ENCODE data around the gene RBM42. TPM values are rescaled to one million over a fixed set of nuclear protein-coding genes. Genes with fewer than 3 reads are reported as not detected.
A peak's percentile ranks its signal among the peaks of the same experiment; 100 is the strongest.

RBM42 gene
- 10 to 100 TPM; 77.4 to 88.3 (median 80.0) TPM for total RNA-seq

- H3K27me3 ChIP-seq = no peaks in the 10 kb centered on the region
- peak; percentile 91 to 97 for DNase-seq (ENCODE audit: low spot score in 2 of 2)
- WGBS, 2 donors = 1% methylated on average over 49 to 56 of the region's 56 CpGs
- TF ChIP-seq EP300 (IDR thresholded peaks at IDR 0.05) (peak; percentile 87 to 96), CTCF (IDR thresholded peaks at IDR 0.05) (peak in 2 of 5 experiments; percentile 59 to 76), POLR2A (IDR thresholded peaks at IDR 0.05) (peak; percentile 31 to 73)
- H3K9me3 ChIP-seq = no peaks in the 10 kb centered on the region
- H3K27ac ChIP-seq = peak within 1 kb of the TSS; percentile 76 to 98 (median 93)
- H3K4me1 ChIP-seq = peaks cover 0 to 33% (median 10%) of the 10 kb centered on the region in 4 donors
- peaks cover 0 to 36% (median 25%) of the 10 kb centered on the region in 3 donors for H3K36me3 ChIP-seq
- peak within 1 kb of the TSS; percentile 65 to 99 (median 86) for H3K4me3 ChIP-seq
Measured at GRCh38 chr19:35628565-35629331, at the start of gene RBM42. Gene RBM42, plus strand, starts transcription at chr19:35629036. Its CDS starts 118 bp downstream, at chr19:35629154.

- 75 to 93% methylated on average over 1 of the region's 1 CpG for WGBS, 2 donors
- no peak for TF ChIP-seq EP300 (IDR thresholded peaks at IDR 0.05)
- TF ChIP-seq CTCF (IDR thresholded peaks at IDR 0.05) = no peak
- TF ChIP-seq POLR2A (IDR thresholded peaks at IDR 0.05) = no peak
Measured at GRCh38 chr19:35582760-35583159, 46.1 kb upstream of the RBM42 start.

GRCh38 chr19:35585848-35586247 is 43.0 kb upstream of the RBM42 start, which contains the start of gene PMIS2:
Gene PMIS2, plus strand, starts transcription at chr19:35586173. Its CDS starts 87 bp downstream, at chr19:35586260.
- peaks cover 0 to 17% (median 0%) of the 10 kb centered on the region in 4 donors for H3K9me3 ChIP-seq
- H3K27ac ChIP-seq = no peak within 1 kb of the TSS
- DNase-seq (ENCODE audit: low spot score in 2 of 2) = no peak
- no peaks in the 10 kb centered on the region for H3K4me1 ChIP-seq
- no peak within 1 kb of the TSS for H3K4me3 ChIP-seq
- no peak for TF ChIP-seq CTCF (IDR thresholded peaks at IDR 0.05)
- TF ChIP-seq EP300 (IDR thresholded peaks at IDR 0.05) = no peak
- no peak for TF ChIP-seq POLR2A (IDR thresholded peaks at IDR 0.05)
- no peaks in the 10 kb centered on the region for H3K27me3 ChIP-seq
- whole genome bisulfite sequencing, 2 donors = 45 to 51% methylated on average over 16 of the region's 16 CpGs
- H3K36me3 ChIP-seq = no peaks in the 10 kb centered on the region

More at GRCh38 chr19:35582760-35583159, 46.1 kb upstream of the RBM42 start:
- Histone ChIP-seq H3K9me3 (peaks cover 0 to 20% (median 0%) of the 10 kb centered on the region in 4 donors), H3K36me3 (no peaks in the 10 kb centered on the region), H3K4me1 (no peaks in the 10 kb centered on the region), H3K4me3 (no peak overlapping the region), H3K27me3 (no peaks in the 10 kb centered on the region), H3K27ac (no peak overlapping the region)
- DNase-seq (ENCODE audit: low spot score in 2 of 2) = no peak

- H3K27me3 ChIP-seq = no peaks in the 10 kb centered on the region
- H3K36me3 ChIP-seq = no peaks in the 10 kb centered on the region
- H3K9me3 ChIP-seq = peaks cover 0 to 6% (median 0%) of the 10 kb centered on the region in 4 donors
- H3K4me1 ChIP-seq = no peaks in the 10 kb centered on the region
- H3K4me3 ChIP-seq = no peak overlapping the region
- 23 to 55% methylated on average over 1 of the region's 1 CpG for WGBS, 2 donors
- H3K27ac ChIP-seq = no peak overlapping the region
- no peak for DNase-seq (ENCODE audit: low spot score in 2 of 2)
- TF ChIP-seq EP300 (IDR thresholded peaks at IDR 0.05) = no peak
- TF ChIP-seq POLR2A (IDR thresholded peaks at IDR 0.05) = no peak
- TF ChIP-seq CTCF (IDR thresholded peaks at IDR 0.05) = no peak
Measured at GRCh38 chr19:35587321-35587720, 41.5 kb upstream of the RBM42 start.

GRCh38 chr19:35590875-35591274 is 38.0 kb upstream of the RBM42 start:
- no peaks in the 10 kb centered on the region for H3K36me3 ChIP-seq
- H3K4me3 ChIP-seq = no peak overlapping the region
- 73 to 79% methylated on average over 3 of the region's 3 CpGs for WGBS, 2 donors
- peaks cover 0 to 6% of the 10 kb centered on the region in 2 donors for H3K27me3 ChIP-seq
- TF ChIP-seq EP300 (IDR thresholded peaks at IDR 0.05) = no peak
- no peak for TF ChIP-seq CTCF (IDR thresholded peaks at IDR 0.05)
- no peak for TF ChIP-seq POLR2A (IDR thresholded peaks at IDR 0.05)
- no peaks in the 10 kb centered on the region for H3K4me1 ChIP-seq
- no peaks in the 10 kb centered on the region for H3K9me3 ChIP-seq
- H3K27ac ChIP-seq = no peak overlapping the region
- DNase-seq (ENCODE audit: low spot score in 2 of 2) = no peak
